HS-5 (cell line): ENCODE measurements around the gene PRSS56.

ENCODE experiments used
- DNase-seq: peaks from one replicate; pipeline ENCODE4 v3.0.0-alpha.2; 2012; ENCODE audit warnings: low read depth

Gene PRSS56

GRCh38 chr2:232502511-232502910 lies 17.7 kb upstream of the PRSS56 start:
- DNase-seq = no peak

- no peak for DNase-seq
These were observed 17.0 kb upstream of the PRSS56 start for GRCh38 chr2:232502911-232503808.

- no peak for DNase-seq
These were observed 16.3 kb upstream of the PRSS56 start for GRCh38 chr2:232503809-232504323.

DNA sequence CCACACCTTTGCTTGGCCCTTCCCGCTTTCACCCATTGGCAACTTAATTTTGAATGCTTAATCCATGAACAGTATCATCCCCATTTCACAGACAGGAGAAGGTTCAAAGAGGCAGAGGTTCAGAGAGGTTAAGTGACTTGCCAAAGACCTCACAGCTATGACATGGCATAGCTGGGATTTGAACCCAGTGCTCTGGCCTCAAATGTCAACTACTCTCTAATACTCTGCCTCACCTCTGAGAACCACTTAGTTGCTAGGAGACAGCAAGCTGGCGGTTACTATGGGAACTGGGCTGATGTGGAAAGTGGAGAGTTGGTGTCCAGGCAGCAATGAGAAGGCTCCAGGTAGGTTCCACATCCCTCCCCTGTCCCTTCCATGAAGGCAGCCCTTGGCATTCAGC lies 15.8 kb upstream of the PRSS56 start:
- DNase-seq = no peak

GRCh38 chr2:232505856-232506255 lies 14.3 kb upstream of the PRSS56 start:
- DNase-seq = no peak

DNA sequence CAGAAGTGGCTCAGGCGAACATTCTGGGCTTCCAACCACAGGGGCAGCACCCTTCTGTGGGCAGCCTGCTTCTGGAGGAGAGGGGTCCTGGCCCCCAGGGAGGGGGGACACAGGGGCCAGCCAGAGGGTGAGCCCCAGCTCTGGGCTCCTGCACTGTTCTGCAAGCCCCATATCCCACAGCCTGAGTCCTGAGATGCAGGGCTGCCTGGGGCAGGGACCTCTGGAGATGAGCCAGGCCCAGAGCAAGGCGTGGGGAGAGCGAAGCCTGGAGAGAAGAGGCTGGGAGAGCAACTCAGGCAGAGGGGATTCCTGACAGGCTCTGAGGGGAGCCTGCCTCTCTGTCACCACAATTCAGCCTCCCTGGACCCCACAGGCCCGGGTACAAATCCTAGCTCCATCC lies 13.5 kb upstream of the PRSS56 start:
- DNase-seq = no peak

- no peak for DNase-seq
These were observed 11.9 kb upstream of the PRSS56 start for GRCh38 chr2:232508251-232508650.

DNA sequence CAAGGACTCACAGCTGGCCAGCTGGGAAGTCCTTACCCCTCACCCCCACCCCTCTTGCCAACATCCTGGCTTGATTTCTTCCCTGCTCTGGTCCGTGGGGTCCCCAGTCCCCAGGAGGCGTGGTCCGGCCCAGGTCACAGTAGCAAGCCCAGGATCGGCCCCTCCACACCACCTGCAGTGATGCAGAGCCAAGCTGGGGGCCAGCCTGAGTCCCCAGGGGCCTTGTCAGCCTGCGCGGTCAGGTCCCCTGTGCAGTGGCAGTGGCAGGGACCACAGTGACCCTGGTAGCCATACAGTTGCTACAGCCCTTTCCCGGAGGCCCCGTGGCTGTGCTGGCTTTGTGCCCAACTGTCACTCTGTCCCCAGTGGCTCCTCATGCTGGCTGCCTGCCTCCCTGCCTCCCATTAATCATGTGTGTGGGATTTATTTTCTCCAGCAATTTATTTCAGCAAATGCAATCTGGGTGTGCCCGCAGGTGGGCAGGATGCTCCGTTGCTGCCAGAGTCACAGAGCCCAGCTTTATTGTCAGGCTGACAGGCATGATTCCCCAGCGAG lies 8.8 kb upstream of the PRSS56 start:
- no peak for DNase-seq

GRCh38 chr2:232512602-232513001 lies 7.6 kb upstream of the PRSS56 start:
- no peak for DNase-seq

GRCh38 chr2:232513353-232513752 lies 6.8 kb upstream of the PRSS56 start:
- DNase-seq = no peak

DNA sequence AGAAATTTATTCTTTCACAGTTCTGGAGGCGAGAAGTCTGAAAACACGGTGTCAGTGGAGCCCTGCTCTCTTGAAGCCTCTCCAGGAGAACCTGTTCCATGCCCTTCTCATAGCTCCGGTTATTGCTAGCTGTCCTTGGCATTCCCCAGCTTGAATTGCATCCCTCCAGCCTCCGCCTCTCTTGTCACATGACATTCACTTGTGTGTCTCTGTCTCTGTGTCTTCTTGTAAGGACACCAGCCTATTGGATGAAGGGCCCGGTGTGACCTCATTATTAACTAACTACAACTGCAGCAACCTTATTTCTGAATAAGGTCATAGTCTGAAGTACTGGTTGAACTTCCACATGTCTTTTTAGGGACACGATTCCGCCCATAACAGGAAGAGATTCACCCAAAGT lies 4.5 kb upstream of the PRSS56 start:
- no peak for DNase-seq

DNA sequence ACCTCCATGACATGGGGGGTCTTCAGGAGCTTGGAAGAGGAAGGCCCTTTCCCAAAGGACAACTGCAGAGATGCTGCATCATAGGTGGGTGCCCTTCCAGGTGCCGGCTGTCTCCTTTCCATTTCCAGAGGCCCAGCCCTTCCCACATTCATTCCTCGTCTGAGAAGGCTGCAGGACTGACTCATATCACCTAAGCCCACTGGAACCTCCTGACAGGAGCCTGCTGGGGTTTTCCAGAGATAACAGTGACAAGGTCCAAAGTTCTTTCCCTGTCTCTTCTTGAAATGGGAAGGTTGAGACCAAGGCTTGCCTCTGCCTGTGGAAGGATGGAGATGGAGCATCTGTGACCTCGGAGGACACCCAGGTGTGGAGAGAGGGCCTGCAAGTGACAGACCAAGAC lies 3.6 kb upstream of the PRSS56 start:
- no peak for DNase-seq

DNA sequence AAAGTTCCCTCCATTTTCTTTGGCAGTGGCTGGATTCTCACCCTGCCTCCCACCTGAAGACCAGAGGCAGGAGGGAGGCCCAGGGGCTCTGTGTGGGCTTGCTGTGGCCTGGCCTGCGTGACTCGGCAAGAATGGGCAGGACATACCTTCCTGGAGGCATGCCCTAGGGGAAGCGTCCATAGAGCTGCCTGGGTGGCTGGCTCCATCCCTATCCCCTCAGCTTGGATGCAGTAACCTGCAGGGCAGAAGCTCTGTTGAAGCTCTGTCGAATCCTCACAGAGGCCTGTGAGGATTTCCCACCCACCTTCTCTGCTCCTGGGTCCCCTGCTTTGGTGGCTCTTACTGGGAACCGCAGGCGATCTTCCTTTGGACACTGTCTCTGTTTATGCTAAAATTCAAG lies 1.3 kb upstream of the PRSS56 start:
- DNase-seq = no peak

DNA sequence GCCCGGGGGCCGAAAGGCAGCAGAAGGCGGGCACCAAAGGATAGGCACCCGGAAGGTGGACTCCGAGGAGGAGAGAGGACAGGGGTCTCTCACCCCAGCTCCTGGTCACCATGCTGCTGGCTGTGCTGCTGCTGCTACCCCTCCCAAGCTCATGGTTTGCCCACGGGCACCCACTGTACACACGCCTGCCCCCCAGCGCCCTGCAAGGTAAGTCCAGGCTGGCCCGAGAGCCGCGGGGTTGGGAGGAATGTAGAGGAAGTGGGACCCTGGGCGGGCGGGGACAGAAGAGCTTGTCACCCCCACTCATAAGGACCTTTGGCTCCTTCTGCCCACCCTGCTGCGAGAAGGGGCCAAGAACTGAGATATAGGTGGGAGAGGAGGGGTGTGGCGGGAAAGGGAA lies 301 bp downstream of the PRSS56 start:
- DNase-seq = no peak

- no peak for DNase-seq
These were observed 910 bp downstream of the PRSS56 start for GRCh38 chr2:232521098-232521497.

GRCh38 chr2:232521959-232522622 lies 1.9 kb downstream of the PRSS56 start:
- no peak for DNase-seq

- DNase-seq = no peak
These were observed 2.6 kb downstream of the PRSS56 start for GRCh38 chr2:232522623-232523401.

GRCh38 chr2:232523402-232523681 lies 3.2 kb downstream of the PRSS56 start:
- no peak for DNase-seq

DNA sequence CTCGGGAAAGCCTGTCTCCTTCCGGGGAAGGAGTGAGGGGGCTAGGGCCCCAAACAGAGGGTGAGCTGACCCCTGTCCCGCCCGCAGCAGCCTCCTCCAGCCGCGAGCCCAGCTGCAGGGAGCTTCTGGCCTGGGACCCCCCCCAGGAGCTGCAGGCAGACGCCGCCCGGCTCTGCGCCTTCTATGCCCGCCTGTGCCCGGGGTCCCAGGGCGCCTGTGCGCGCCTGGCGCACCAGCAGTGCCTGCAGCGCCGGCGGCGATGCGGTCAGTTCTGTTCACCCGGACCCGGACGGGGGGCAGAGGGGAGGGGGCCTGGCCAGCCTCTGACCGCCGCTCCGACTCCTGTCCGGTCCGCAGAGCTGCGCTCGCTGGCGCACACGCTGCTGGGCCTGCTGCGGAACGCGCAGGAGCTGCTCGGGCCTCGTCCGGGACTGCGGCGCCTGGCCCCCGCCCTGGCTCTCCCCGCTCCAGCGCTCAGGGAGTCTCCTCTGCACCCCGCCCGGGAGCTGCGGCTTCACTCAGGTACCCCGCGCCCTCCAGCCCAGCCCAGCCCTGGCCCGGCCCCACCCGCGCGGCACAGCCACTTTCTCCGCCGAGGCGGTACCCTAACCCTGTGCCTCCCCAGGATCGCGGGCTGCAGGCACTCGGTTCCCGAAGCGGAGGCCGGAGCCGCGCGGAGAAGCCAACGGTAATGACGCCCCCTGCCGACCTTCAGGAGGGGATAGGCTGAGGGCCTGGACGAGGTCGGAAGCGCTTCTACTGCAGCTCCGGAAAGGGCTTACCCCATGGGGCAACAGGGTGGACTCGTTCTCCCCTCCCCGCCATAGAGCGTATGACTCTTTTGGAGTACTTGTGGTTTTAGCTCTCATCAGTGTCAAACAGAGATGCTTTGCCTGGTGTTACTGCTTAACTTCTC lies 3.8 kb downstream of the PRSS56 start:
- no peak for DNase-seq

DNA sequence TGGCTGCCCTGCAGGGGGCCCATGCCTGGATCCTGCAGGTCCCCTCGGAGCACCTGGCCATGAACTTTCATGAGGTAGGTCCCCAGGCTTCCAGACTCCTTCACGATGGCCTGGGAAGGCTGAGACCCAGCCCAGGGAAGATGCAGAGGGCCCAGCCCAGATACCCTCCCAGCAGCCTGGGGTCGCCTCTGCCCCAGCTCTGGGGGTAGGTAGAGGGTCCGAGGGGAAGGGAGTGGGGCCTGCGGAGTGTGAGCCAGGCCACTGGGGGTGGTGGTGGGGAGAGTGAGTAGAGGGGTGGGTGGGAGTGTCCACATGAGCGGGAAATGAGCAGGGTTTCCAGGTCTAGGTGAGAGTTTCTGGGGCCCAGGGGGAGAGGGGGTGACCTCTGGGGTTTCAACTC lies 4.6 kb downstream of the PRSS56 start:
- no peak for DNase-seq

- DNase-seq = no peak
These were observed 5.0 kb downstream of the PRSS56 start for GRCh38 chr2:232525199-232525598.
